HG02588 (cell line): Measurements from ENCODE around the gene FBH1.
"Not testable (repeated sequence)": the region's sequence is repeated elsewhere in the genome, so short reads cannot be mapped to it uniquely, and the experiment has no call there.

Experiments
- ATAC-seq: cut with Tn5 transposase; IDR thresholded peaks from one replicate; pipeline ENCODE4 v1.9.1; 2021; ENCODE audit warnings: mild to moderate bottlenecking, moderate library complexity; ENCODE audit not compliant: unreplicated experiment

The FBH1 gene

DNA sequence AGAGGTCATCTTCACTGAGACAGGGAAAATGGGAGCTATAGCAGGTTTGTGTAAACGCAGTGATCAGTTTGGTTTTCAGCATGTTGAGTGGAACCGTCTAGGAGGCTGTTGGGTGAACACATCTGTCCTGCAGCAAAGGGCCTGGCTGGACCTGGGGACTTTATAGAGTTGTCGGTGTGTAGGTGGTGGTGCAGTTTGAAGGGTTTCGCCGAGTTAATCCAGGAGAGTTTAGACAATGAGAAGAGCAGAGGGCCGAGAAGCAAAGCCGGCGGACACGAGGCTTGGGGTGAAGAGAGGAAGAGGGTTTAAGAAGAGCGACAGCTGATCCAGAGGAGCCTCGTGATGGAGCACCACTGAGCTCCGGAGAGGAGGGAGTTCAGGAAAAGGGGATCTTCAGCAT, 48.2 kb downstream of the FBH1 start:
- no peak for ATAC-seq

DNA sequence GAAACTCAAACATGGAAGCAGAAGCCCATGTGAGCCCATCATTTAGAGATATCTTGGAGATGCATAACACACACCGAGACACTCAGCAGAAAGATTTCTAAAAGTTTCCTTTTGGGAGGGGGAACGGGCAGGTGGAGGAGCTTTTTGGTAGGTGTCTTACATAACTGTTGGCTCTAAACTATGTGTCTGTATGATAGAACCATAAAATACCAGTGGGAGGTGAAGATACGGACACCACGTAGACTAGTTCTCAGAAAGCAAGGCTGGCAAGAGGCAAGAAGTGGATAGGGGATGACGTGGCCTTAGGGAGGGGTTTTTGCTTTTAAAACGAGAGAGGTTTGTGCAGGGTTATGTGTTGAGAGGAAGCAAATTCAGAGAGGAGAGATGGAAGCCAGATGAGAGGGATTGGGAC, 50.8 kb downstream of the FBH1 start:
- ATAC-seq, result no peak

- ATAC-seq, result no peak
Measured at GRCh38 chr10:5941579-5941978, 51.5 kb downstream of the FBH1 start.

DNA sequence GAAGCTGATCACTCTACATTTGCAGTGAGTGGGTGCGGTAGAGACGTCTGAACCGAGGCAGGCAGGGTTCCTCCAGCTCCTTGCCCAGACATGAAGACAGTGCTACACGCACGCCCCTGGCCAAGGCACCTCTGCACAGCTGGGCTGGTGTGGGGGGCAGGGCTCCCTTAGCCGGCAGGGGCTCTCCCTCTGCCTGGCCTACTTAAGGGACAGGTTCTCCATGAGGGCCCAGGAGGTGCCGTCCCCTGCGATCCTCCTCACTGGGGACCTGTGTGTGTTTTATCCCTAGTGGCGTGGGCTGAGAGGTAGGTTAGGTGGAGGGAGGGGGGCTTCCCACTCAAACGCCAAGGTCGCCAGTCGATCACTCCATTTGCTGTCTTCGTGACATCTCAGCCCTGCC, 52.0 kb downstream of the FBH1 start:
- no peak for ATAC-seq

DNA sequence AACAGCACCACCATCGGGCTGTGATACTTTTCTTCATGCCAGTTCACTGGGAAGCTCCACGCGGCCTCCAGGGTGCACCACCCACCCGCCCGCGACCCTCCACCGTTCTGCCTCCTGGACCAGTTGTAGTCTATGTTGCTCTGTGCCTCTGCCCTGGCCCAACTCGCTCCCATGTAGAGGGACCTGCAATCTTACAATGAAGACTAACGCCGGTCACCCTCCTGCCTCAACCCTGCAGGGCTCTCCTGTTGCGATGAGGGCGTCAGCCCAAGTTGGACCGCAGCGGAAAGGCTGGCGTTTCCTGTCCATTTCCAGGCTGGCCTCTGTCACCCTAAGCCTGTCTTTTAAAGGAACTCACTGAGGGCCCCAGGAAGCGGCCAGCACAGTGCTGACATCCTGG, 52.4 kb downstream of the FBH1 start:
- no peak for ATAC-seq

- no peak for ATAC-seq
Measured at GRCh38 chr10:5943536-5943935, 53.5 kb downstream of the FBH1 start.

- ATAC-seq, result no peak
Measured at GRCh38 chr10:5944389-5945189, 54.5 kb downstream of the FBH1 start.

DNA sequence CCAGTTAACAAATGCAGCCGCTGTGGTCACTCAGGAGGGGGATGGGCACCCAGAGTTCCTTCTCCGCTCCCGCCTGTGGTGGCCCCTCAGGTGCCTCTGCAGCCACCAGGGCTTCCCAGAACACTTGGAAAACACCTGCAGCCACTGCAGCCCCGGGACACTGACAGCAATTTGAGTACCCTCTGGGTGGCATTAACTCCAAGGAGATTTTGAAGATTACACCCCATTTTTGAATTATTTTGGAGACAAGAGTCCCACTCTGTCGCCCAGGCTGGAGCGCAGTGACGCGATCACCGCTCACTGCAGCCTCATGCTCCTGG, 55.1 kb downstream of the FBH1 start:
- ATAC-seq, result no peak

DNA sequence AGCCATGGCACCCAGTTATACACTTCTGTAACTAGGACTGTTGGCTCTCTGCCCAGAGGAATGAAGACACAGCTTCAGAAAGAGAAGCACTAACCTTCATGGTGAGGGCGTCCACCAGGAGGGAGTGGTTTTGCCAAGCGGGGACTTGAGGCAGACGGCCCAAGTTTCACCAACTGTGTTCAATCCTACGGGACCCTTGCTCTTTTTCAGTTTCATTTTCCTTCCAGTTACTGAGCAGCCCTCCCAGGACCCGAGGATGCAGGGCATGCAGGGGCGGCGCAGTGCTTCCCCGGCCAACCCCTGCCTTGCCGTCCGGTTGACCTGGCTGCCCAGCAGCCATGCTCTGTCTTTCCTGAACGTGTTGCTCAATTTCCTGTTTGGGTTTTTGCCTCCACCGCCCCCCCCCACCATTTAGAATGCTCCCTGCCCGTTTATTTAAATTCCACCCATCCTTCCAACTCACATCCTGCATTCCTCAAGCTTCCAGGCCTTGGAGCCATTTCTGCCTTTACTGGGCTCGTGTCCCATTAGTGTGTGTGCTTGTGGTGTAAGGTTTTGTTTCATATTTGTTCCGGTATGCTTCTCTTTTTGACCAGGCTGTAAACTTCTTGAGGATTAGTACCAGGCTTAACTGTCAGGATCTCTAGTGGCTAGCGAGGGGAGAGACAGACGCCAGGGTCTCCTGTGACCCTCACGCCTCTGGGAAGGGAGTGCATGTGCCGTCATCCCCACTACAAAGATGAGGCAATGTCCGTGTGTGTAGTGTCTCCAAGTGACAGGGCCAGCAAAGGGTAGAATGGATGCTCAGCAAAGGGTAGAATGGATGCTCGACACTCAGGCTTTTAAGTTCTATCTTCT, 55.7 kb downstream of the FBH1 start:
- ATAC-seq, result no peak

GRCh38 chr10:5946419-5946775, 56.4 kb downstream of the FBH1 start:
- not testable (repeated sequence) for ATAC-seq

GRCh38 chr10:5946786-5947185, 56.7 kb downstream of the FBH1 start:
- ATAC-seq, result no peak

DNA sequence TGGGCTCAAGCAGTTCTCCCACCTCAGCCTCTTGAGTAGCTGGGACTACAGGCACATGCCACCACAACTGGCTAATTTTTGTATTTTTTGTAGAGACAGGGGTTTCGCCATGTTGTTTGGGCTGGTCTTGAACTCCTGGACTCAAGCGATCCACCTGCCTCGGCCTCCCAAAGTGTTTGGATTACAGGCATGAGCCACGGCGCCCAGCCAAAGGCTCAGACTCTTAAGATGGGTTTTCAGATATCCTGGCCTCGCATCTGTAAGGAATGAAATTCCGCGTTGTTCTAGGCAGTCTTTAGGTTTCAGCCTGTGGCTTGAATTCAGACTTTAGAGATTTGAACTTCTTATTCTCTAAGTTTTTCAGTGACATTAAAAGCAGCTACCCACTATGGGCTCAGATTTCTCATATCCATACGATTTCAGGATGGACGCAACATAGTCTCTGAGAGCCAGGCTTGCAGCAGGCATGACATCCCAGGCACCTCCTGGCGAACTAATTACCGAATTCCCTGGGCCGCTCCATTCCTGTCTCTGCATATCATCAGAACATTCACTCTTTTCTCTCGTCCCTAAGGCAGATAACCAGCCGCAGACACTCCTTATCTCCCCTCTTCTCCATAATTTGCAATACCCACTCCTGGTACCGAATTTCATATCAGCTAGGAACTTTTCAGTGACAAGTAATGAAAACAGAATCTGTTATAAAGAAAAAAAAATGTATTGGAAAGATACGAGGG, 57.6 kb downstream of the FBH1 start:
- ATAC-seq, result no peak

DNA sequence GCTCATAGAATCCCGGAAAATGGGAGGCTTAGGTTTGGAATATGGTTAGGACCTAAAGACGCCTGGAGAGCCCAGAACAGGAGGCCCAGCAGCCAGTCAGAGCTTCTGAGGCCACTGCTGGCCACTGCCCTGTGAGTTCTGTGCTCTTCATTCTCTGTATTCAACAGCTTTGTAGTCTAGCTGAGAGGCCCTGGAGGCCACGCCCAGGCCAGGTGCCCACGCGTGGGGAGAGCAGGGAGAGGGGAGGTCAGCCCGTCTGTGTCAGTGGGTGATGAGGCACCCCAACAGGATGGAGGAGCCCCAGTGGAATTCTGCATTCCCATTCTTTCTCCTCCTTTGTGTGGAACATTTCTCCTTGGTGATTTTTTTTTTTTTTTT, 58.2 kb downstream of the FBH1 start:
- ATAC-seq, result no peak

- ATAC-seq, result no peak
Measured at GRCh38 chr10:5949009-5949759, 59.1 kb downstream of the FBH1 start.

GRCh38 chr10:5951167-5951711, 61.2 kb downstream of the FBH1 start:
- ATAC-seq, result no peak

DNA sequence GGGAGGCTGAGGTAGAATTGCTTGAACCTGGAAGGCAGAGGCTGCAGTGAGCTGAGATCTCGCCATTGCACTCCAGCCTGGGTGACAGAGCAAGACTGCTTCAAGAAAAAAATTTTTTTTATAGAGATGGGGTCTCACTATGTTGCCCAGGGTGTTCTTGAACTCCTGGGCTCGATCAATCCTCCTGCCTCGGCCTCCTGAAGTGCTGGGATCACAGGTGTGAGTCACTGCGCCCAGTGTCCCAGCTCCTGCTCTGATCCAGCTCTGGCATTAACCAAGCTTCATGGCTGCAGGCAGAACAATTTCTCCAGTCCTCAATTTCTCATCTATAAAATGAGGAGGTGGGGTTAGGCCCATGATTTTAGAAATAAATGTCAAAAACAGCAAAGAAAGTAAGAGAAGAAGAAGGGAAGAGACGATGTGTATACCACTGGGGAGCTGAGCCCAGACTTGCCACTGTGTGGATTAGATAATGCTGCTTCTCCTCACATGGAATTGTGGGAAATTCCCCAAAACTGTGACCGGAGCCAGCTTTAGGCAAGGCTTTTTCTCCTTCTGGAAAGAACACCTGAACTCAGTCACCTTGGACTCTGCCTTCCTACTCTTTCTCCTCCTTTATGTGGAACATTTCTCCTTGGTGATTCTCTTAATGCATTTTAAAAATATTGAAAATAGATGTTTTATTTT, 61.8 kb downstream of the FBH1 start:
- ATAC-seq, result no peak

DNA sequence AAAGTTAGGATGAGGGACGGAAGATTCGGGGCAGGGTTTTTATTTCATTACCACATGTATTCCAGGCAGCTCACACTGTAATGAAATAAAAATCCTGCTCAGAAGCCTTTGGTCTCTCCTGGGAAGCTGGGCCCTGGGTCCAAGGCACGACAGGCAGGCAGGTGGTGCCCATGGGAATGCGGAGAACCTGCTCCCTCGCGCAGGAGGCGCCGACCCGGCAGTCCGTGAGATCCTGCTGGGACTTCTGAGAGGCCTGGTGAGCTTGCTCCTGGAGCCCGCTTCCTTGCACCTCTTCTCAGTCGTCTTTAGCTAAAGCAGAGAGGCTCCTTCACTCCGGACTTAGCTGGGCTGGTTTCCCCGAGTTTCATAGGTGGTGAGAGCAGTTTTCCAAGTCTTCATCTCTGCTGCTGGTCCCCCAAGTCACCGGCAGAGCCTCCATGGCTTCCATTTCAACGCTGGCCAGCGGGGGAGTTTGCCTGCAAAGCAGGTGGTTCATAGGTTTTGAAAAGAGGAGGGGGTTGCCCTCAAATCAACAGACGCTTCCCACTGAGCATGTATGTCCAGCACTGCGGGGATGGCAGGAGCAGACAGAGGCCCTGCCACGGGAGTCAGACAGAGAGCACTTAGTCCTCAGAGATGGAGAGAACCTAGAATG, 62.8 kb downstream of the FBH1 start:
- ATAC-seq, result no peak

GRCh38 chr10:5953676-5954075, 63.6 kb downstream of the FBH1 start:
- ATAC-seq, result no peak

DNA sequence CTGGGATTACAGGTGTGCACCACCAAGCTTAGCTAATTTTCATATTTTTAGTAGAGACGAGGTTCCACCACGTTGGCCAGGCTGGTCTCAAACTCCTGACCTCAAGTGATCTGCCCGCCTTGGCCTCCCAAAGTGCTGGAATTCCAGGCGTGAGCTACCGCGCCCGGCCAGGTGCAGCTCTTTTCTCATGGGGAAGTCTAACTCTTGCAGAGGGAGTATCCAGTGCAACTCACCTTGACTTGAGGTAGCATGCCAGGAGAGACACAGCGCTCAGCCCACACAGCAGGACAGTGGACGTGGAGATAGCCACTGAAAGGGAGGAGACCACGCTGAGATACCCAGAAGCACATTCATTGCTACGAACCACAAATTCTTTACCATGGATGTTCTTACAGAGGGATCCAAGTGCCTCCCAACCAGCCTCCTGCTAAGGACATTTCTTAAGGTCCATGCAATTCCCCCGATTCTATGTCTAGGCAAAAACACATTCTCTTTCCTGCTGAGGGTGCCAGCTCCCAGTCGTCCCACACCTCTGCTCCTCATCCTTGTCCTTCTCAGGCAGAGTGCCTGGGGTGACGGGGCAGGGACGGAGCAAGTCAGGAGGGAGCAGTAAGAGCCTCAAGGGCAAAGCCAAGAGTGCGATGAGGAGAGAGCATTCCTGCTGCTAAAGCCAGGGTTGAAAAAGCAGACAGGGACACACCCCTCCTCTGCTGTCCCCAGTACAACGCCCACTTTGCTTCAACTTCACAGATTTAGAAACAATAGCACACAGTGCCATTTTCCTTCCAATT, 66.3 kb downstream of the FBH1 start:
- ATAC-seq, result no peak
